Measurements from ENCODE around the gene LTBP3. TPM values are rescaled to one million over a fixed set of nuclear protein-coding genes. Genes with fewer than 3 reads are reported as not detected.

LTBP3 gene
- total and polyA plus RNA-seq, 7 donors = 12.7 to 82.3 (median 27.9) TPM

GRCh38 chr11:65556470-65557279, 1.5 kb downstream of the LTBP3 start:
- no peaks in the 10 kb centered on the region for H3K9me3 ChIP-seq
- H3K4me3 ChIP-seq = peak overlapping the region; percentile 75
- intact Hi-C loops (cut with DNase I) = no loop called here
- ATAC-seq (no peak), DNase-seq (no peak)
- H3K27me3 ChIP-seq (ENCODE audit: insufficient read depth in 3 of 3, low read length in 2 of 3) = no peaks in the 10 kb centered on the region
- H3K36me3 ChIP-seq (ENCODE audit: insufficient read depth in 1 of 2, low read depth in 1 of 2) = peaks cover 0 to 14% of the 10 kb centered on the region in 2 donors
- TF ChIP-seq, protein P1, sequence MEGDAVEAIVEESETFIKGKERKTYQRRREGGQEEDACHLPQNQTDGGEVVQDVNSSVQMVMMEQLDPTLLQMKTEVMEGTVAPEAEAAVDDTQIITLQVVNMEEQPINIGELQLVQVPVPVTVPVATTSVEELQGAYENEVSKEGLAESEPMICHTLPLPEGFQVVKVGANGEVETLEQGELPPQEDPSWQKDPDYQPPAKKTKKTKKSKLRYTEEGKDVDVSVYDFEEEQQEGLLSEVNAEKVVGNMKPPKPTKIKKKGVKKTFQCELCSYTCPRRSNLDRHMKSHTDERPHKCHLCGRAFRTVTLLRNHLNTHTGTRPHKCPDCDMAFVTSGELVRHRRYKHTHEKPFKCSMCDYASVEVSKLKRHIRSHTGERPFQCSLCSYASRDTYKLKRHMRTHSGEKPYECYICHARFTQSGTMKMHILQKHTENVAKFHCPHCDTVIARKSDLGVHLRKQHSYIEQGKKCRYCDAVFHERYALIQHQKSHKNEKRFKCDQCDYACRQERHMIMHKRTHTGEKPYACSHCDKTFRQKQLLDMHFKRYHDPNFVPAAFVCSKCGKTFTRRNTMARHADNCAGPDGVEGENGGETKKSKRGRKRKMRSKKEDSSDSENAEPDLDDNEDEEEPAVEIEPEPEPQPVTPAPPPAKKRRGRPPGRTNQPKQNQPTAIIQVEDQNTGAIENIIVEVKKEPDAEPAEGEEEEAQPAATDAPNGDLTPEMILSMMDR (IDR thresholded peaks at IDR 0.05) = no peak
- H3K27ac ChIP-seq = peak overlapping the region; percentile 99
- 72 to 83% (median 77%) methylated on average over 12 of the region's 12 CpGs for WGBS, 3 donors
- peaks cover 58% of the 10 kb centered on the region for H3K4me1 ChIP-seq

DNA sequence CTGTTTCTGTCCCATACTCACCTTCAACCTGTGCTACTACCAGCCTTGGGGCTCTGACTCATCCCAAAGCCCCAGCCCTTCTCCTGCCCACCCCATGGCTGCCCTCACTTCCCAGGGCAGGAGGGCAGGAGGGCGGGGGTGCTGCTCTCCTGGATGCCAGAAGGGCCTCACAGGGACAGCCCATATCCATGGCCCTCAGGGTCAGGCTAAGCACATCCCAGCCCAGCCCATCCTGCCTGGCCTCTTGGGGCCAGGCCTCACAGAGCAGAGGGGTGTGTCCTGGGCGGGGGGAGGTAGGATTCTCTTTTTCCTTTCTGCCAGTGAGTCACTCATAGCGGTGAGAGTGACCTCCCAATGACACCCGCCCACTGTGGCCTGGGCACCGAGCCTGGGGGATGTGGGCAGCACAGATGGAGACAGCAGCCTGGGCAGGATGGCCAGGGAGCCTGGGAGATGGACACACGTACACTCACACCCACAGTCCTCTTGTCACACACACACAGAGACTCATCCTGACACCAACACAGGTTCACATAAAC, 2.4 kb downstream of the LTBP3 start:
- no peaks in the 10 kb centered on the region for H3K27me3 ChIP-seq (ENCODE audit: insufficient read depth in 3 of 3, low read length in 2 of 3)
- TF ChIP-seq, protein P1 (IDR thresholded peaks at IDR 0.05) = no peak
- H3K4me3 ChIP-seq = peak overlapping the region; percentile 75
- H3K4me1 ChIP-seq = peaks cover 49% of the 10 kb centered on the region
- intact Hi-C loops (cut with DNase I) = no loop called here
- no peaks in the 10 kb centered on the region for H3K9me3 ChIP-seq
- peaks cover 0 to 23% of the 10 kb centered on the region in 2 donors for H3K36me3 ChIP-seq (ENCODE audit: insufficient read depth in 1 of 2, low read depth in 1 of 2)
- WGBS, 3 donors = 32 to 37% (median 36%) methylated on average over 5 to 6 of the region's 6 CpGs
- ATAC-seq = peak; percentile 18 to 56 (median 42)
- peak; percentile 83 to 87 for DNase-seq
- H3K27ac ChIP-seq = peak overlapping the region; percentile 99

GRCh38 chr11:65554842-65555430, 3.2 kb downstream of the LTBP3 start:
- H3K4me1 ChIP-seq = peaks cover 41% of the 10 kb centered on the region
- DNase-seq = no peak
- WGBS, 3 donors = 78 to 98% (median 79%) methylated on average over 4 of the region's 4 CpGs
- peak overlapping the region; percentile 99 for H3K27ac ChIP-seq
- TF ChIP-seq, protein P1 (IDR thresholded peaks at IDR 0.05) = no peak
- no peaks in the 10 kb centered on the region for H3K27me3 ChIP-seq (ENCODE audit: insufficient read depth in 3 of 3, low read length in 2 of 3)
- H3K4me3 ChIP-seq = peak overlapping the region; percentile 14
- H3K36me3 ChIP-seq (ENCODE audit: insufficient read depth in 1 of 2, low read depth in 1 of 2) = peaks cover 0 to 31% of the 10 kb centered on the region in 2 donors
- intact Hi-C loops (cut with DNase I) = no loop called here
- H3K9me3 ChIP-seq = no peaks in the 10 kb centered on the region
- ATAC-seq = no peak

GRCh38 chr11:65554057-65554818, 3.9 kb downstream of the LTBP3 start:
- intact Hi-C loops (cut with DNase I) = no loop called here
- Histone ChIP-seq H3K36me3 (ENCODE audit: insufficient read depth in 1 of 2, low read depth in 1 of 2) (peaks cover 0 to 38% of the 10 kb centered on the region in 2 donors), H3K27ac (peak overlapping the region; percentile 99), H3K4me1 (peaks cover 34% of the 10 kb centered on the region), H3K27me3 (ENCODE audit: insufficient read depth in 3 of 3, low read length in 2 of 3) (no peaks in the 10 kb centered on the region), H3K4me3 (no peak overlapping the region), H3K9me3 (no peaks in the 10 kb centered on the region)
- TF ChIP-seq, protein P1 (IDR thresholded peaks at IDR 0.05) = no peak
- ATAC-seq = no peak
- no peak for DNase-seq
- 83 to 89% (median 88%) methylated on average over 26 to 27 of the region's 27 CpGs for WGBS, 3 donors
